NK-92 (cell line): ENCODE data around the gene PRSS36.
"Not testable (repeated sequence)": the region's sequence is repeated elsewhere in the genome, so short reads cannot be mapped to it uniquely, and the experiment has no call there.

Experiments used
- DNase-seq: peaks from one replicate; lab custom pipeline; 2025; ENCODE audit not compliant: unreplicated experiment; lab: John Stamatoyannopoulos, UW

PRSS36 gene

DNA sequence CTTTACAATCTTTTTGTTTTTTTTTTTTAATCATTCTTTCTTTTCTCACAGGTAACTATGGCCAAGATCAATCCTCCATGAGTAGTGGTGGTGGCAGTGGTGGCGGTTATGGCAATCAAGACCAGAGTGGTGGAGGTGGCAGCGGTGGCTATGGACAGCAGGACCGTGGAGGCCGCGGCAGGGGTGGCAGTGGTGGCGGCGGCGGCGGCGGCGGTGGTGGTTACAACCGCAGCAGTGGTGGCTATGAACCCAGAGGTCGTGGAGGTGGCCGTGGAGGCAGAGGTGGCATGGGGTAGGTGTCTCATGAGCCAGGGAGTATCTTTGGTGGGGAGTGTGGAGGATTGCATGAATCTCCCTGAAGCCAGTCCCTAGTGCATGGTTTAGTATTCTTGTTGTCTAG, 35.0 kb upstream of the PRSS36 start:
- DNase-seq, result no peak

- no peak for DNase-seq
Observed at GRCh38 chr16:31183432-31184428, 33.9 kb upstream of the PRSS36 start.

DNA sequence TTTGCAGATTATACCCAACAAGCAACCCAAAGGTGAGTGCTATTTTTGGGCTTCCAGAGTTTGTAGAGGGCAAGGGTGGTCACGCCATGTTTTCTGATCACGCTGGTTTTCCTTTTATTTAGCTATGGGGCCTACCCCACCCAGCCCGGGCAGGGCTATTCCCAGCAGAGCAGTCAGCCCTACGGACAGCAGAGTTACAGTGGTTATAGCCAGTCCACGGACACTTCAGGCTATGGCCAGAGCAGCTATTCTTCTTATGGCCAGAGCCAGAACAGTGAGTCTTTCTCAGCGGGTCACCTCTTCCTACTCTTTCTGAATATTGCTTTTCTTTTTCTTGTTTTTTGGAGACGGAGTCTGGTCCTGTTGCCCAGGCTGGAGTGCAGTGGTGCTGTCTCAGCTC, 32.5 kb upstream of the PRSS36 start:
- DNase-seq, result no peak

DNA sequence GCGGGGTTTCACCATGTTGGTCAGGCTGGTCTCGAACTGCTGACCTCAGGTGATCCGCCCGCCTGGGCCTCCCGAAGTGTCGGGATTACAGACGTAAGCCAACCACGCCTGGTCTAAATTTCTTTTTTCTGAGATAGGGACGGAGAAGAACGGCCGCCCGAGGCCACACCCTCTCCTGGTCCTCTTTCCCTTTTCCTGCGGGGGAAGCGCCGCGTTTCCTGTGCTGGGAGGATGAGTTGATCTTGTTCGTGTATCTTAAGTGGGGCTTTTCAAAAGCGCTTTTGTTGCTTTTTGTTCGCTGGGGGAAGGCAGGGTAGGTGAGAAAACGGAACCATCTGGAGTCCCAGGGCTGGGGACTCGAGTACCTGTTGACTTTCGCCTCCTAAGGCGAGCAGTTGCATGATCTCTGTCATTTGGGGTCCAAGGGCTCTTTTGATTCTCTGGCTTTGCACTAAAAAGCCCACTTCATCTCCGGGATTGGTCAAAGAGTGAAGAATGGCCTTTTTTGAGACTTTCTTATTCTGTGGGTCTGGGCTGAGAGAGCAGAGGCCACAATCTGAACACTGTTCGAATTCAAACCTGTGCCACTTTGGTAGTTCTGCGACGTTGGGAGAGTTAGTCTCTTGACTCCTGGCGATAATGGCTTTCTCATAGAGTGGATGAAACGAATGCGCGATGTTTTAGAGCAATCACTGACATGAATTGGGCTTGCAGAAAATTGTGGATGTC, 31.4 kb upstream of the PRSS36 start:
- no peak for DNase-seq

GRCh38 chr16:31179747-31180459, 30.0 kb upstream of the PRSS36 start, which contains the start of gene FUS:
TSS of gene FUS (plus strand) at chr16:31180139. CDS start at chr16:31180215, 76 bp downstream.
- peak; percentile 28 for DNase-seq

GRCh38 chr16:31179219-31179746, 29.4 kb upstream of the PRSS36 start:
- DNase-seq, result no peak

- no peak for DNase-seq
Observed at GRCh38 chr16:31177136-31177535, 27.3 kb upstream of the PRSS36 start.

DNA sequence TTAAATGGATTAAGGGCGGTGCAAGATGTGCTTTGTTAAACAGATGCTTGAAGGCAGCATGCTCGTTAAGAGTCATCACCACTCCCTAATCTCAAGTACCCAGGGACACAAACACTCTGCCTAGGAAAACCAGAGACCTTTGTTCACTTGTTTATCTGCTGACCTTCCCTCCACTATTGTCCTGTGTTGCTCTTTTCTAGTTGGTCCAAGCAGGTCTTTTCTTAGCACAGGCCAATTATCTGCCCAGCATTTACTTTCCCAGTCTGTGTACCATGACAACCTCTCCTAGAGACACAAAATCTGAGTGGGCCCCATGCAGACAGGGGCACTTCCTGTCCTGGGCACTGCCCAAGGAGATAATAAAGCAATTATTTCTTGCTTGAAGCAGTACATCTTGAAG, 20.2 kb upstream of the PRSS36 start:
- DNase-seq, result not testable (repeated sequence)

- no peak for DNase-seq
Observed at GRCh38 chr16:31168848-31169247, 19.0 kb upstream of the PRSS36 start.

DNA sequence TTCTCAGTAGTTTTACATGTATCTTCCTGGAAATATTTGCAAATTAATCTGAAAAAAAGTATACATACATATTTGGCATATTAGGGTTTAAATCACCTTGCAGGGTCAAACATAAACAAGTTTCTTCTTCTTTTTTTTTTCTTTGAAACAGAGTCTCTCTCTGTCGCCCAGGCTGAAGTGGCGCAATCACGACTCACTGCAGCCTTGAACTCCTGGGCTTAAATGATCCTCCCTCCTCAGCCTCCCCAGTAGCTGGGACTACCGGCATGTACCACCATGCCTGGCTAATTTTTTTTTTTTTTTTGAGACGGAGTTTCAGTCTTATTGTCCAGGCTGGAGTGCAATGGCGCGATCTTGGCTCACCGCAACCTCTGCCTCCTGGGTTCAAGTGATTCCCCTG, 17.4 kb upstream of the PRSS36 start:
- DNase-seq, result no peak

- no peak for DNase-seq
Observed at GRCh38 chr16:31157136-31157535, 7.3 kb upstream of the PRSS36 start.

DNA sequence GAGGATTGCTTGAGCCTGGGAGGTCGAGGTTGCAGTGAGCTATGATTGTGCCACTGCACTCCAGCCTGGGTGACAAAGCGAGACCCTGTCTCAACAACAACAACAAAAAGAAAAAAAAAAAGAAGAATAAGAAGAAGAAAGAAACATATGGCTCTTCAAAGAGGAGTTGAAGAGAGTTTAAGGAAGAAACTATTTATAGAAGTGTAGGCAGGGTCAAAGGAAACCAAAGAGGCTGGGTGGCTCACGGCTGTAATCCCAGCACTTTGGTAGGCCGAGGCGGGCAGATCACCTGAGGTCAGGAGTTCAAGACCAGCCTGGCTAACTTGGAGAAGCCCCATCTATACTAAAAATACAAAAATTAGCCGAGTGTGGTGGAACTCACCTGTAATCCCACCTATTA, 1.1 kb upstream of the PRSS36 start:
- DNase-seq, result not testable (repeated sequence)

- no peak for DNase-seq
Observed at GRCh38 chr16:31149332-31149731, 534 bp downstream of the PRSS36 start.

DNA sequence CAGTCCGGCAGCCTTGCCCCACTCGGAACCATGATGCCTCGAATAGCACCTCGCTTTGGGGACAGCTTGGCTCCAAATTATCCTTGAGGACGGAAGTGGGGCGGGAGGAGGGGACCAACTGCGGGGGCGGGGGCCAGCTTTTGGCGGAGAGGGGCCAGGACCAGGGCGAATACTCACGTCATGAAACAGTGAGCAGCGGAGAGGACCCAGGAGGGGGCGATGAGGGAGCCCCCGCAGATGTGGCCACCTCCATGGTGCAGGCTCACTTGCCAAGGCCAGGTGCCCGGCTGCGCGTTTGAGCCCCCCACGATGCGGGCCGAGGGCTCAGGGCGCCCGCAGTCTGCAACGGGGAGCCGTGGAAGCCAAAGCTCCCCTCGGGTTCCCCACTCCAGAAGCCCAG, 970 bp downstream of the PRSS36 start:
- DNase-seq, result no peak

DNA sequence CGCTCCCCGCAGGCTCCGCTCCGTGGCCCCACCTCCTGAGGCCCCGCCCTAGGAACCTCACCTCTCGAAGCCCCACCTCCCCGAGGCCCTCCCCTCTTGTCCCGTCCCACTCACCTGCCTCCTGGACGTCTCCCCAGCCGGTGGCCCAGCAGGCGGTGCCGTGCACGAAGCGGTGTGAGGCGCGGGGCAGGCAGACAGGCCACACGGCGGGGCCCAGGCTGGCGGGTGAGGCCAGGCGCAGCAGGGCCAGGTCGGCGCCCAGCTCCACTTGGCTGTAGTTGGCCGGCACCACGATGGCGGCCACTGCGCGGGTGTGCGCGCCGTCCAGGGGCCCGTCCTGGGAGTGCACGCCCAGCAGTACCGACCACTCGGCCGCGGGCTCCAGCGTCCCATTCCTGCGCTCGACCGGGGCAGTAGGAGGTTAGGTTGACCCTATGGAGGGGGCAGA, 1.6 kb downstream of the PRSS36 start:
- no peak for DNase-seq

- DNase-seq, result no peak
Observed at GRCh38 chr16:31147574-31147973, 2.3 kb downstream of the PRSS36 start.

DNA sequence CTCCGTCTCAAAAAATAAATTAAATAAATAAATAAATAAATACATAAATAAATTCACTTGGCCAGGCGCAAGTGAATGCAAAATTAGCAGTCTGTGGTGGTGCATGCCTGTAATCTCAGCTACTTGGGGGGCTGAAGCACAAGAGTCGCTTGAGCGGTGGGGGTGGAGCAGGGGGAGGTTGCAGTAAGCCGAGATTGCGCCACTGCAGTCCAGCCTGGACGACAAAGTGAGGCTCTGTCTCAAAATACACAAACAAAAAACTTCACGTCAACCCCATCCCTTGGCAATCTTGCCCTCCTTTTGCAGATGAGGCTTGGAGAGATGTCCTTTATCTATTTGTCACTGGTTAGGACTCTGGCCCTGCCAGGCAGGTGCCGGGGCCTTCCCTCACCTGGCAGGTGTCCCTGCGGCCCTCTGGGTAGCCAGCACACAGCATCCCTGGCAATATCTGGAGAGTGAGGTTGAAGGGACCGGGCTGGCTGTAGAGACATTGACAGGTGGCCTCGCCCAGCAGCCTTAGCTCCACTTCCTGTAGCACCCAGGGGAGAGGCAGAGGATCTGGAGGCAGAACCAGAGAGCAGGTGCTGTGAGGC, 4.4 kb downstream of the PRSS36 start:
- DNase-seq, result no peak

GRCh38 chr16:31144418-31144817, 5.4 kb downstream of the PRSS36 start:
- DNase-seq, result not testable (repeated sequence)

- DNase-seq, result no peak
Observed at GRCh38 chr16:31143694-31144148, 6.1 kb downstream of the PRSS36 start.

GRCh38 chr16:31143011-31143693, 6.7 kb downstream of the PRSS36 start:
- DNase-seq, result no peak
